Measurements from ENCODE around the gene IL20. TPM values are rescaled to one million over a fixed set of nuclear protein-coding genes. Genes with fewer than 3 reads are reported as not detected.

IL20 gene
- total and polyA plus RNA-seq, 2 of the 13 experiments (the other 11 are each of a cell fraction or from before 2014, with no cell fraction given) = 0.05 TPM; not detected in 1

DNA sequence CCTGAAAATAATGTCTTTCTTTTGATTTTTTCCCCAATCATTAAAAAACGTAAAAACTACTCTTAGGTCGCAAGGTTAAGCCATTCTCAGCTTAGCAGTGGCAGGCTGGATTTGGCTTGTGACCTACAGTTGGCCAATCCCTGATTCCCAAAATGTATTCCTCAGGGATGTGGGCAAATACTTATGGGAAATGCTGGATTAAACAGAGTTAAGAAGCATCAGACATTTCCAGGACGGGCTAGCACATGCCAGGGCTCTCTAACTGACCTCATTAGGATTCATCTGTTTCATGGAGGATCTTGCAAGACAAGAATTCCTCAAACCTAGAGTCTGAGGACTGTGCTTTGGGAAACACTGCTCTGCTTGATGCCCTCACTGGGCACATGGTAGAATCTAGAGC, 30.8 kb downstream of the IL20 start:
- peaks cover 1 to 43% of the 10 kb centered on the region in 2 experiments; a peak in 3 of 5 replicates for H3K27me3 ChIP-seq (ENCODE audit: control insufficient read depth in 1 of 2, insufficient read depth in 2 of 2, low read length in 2 of 2)
- 4% methylated on average over 3 of the region's 3 CpGs for WGBS (ENCODE audit: low lambda C conversion rate)
- no peaks in the 10 kb centered on the region for H3K79me2 ChIP-seq (ENCODE audit: insufficient read depth, low read length)
- no peak overlapping the region for H3K27ac ChIP-seq (ENCODE audit: extremely low read length, insufficient read depth, low read length)
- no peak overlapping the region for H3K4me3 ChIP-seq (replicated peaks in 1 of 3; ENCODE audit: insufficient read depth in 1 of 3, low read depth in 2 of 3, low read length in 3 of 3)
- FAIRE-seq (no peak), DNase-seq (ENCODE audit: low spot score) (no peak), ATAC-seq (no peak)
- intact Hi-C loops (cut with micrococcal nuclease; ENCODE audit: unreplicated experiment) = no loop called here
- in situ Hi-C loops (cut with HindIII; ENCODE audit: extremely low pct_ligation_motif_present, low pct_unique_long_range_greater_than_20kb) = no loop called here
- H3K4me2 ChIP-seq (ENCODE audit: low read depth, low read length) = no peak overlapping the region
- no peak overlapping the region for H3K9ac ChIP-seq (ENCODE audit: insufficient read depth, low read depth, low read length)
- ChIA-PET POLR2A (no interaction called here), CTCF (ENCODE audit: low intra/inter-chr PET ratio, low total read pairs) (no interaction called here)
- H4K20me1 ChIP-seq (ENCODE audit: insufficient read depth, low read length) = no peaks in the 10 kb centered on the region
- no peaks in the 10 kb centered on the region for H3K36me3 ChIP-seq (replicated peaks in 1 of 2; ENCODE audit: control insufficient read depth in 1 of 2, insufficient read depth in 2 of 2, low read length in 2 of 2)
- H3K9me3 ChIP-seq (ENCODE audit: low read length) = no peaks in the 10 kb centered on the region
- no peaks in the 10 kb centered on the region for H3K4me1 ChIP-seq (ENCODE audit: insufficient read depth, low read length)
- BruUV-seq (replicated peaks) = no TSS peak
- H2AFZ ChIP-seq (ENCODE audit: low read length) = no peak overlapping the region
- TF ChIP-seq RBM22 (optimal IDR thresholded peaks at IDR 0.05; ENCODE audit: low read length) (no peak), KIAA2018 (CRISPR knock-in tag; IDR thresholded peaks at IDR 0.05; ENCODE audit: borderline replicate concordance) (no peak), NFATC3 (CRISPR knock-in tag; IDR thresholded peaks at IDR 0.05) (no peak), ZNF720 (CRISPR knock-in tag; IDR thresholded peaks at IDR 0.05) (no peak), ZNF607 (CRISPR knock-in tag; IDR thresholded peaks at IDR 0.05; ENCODE audit: borderline replicate concordance) (no peak), ZIK1 (CRISPR knock-in tag; IDR thresholded peaks at IDR 0.05; ENCODE audit: borderline replicate concordance, low read depth) (no peak), REL (CRISPR knock-in tag; conservative IDR thresholded peaks at IDR 0.05) (no peak)
- TF ChIP-seq, protein P1, sequence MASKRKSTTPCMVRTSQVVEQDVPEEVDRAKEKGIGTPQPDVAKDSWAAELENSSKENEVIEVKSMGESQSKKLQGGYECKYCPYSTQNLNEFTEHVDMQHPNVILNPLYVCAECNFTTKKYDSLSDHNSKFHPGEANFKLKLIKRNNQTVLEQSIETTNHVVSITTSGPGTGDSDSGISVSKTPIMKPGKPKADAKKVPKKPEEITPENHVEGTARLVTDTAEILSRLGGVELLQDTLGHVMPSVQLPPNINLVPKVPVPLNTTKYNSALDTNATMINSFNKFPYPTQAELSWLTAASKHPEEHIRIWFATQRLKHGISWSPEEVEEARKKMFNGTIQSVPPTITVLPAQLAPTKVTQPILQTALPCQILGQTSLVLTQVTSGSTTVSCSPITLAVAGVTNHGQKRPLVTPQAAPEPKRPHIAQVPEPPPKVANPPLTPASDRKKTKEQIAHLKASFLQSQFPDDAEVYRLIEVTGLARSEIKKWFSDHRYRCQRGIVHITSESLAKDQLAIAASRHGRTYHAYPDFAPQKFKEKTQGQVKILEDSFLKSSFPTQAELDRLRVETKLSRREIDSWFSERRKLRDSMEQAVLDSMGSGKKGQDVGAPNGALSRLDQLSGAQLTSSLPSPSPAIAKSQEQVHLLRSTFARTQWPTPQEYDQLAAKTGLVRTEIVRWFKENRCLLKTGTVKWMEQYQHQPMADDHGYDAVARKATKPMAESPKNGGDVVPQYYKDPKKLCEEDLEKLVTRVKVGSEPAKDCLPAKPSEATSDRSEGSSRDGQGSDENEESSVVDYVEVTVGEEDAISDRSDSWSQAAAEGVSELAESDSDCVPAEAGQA (IDR thresholded peaks at IDR 0.05; ENCODE audit: low read depth) = no peak
- TF ChIP-seq, protein P1 (CRISPR knock-in tag; IDR thresholded peaks at IDR 0.05; ENCODE audit: borderline replicate concordance) = no peak
- TF ChIP-seq, protein P2, sequence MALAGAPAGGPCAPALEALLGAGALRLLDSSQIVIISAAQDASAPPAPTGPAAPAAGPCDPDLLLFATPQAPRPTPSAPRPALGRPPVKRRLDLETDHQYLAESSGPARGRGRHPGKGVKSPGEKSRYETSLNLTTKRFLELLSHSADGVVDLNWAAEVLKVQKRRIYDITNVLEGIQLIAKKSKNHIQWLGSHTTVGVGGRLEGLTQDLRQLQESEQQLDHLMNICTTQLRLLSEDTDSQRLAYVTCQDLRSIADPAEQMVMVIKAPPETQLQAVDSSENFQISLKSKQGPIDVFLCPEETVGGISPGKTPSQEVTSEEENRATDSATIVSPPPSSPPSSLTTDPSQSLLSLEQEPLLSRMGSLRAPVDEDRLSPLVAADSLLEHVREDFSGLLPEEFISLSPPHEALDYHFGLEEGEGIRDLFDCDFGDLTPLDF (CRISPR knock-in tag; IDR thresholded peaks at IDR 0.05) = no peak
